ENCODE measurements around the gene MTIF3.

- TF ChIP-seq POLR2AphosphoS5 (IDR thresholded peaks at IDR 0.05): no peak
- no peak for TF ChIP-seq CTCF (IDR thresholded peaks at IDR 0.05 in 8 of 11, conservative IDR thresholded peaks at IDR 0.05 in 3 of 11)
- TF ChIP-seq POLR2A (IDR thresholded peaks at IDR 0.05): no peak
These were observed 16.1 kb upstream of the MTIF3 start for GRCh38 chr13:27466513-27466912.
